ENCODE results near the gene TMEM163.

Gene TMEM163

GRCh38 chr2:134421556-134422328 lies 297.1 kb downstream of the TMEM163 start:
- H3K9me3 ChIP-seq (ENCODE audit: control insufficient read depth in 1 of 2, low read length in 2 of 2) = no peaks in the 10 kb centered on the region
- H3K9ac ChIP-seq (ENCODE audit: low read depth in 1 of 2, low read length in 2 of 2) = no peak overlapping the region
- H3K36me3 ChIP-seq (ENCODE audit: control insufficient read depth in 1 of 2, insufficient read depth in 2 of 2, low read length in 2 of 2) = peaks cover 10 to 34% of the 10 kb centered on the region in 2 donors
- no peak overlapping the region for H3K27ac ChIP-seq (ENCODE audit: low read depth, low read length)
- H3K4me3 ChIP-seq (ENCODE audit: low read depth in 1 of 2, low read length in 2 of 2) = no peak overlapping the region
- H3K27me3 ChIP-seq (ENCODE audit: control insufficient read depth in 1 of 2, insufficient read depth in 2 of 2, low read length in 2 of 2) = no peaks in the 10 kb centered on the region
- peaks cover 0 to 6% of the 10 kb centered on the region in 2 donors for H3K4me1 ChIP-seq (ENCODE audit: control insufficient read depth in 1 of 2, insufficient read depth in 2 of 2, low read length in 2 of 2)

- Histone ChIP-seq H3K27me3 (ENCODE audit: control insufficient read depth in 1 of 2, insufficient read depth in 2 of 2, low read length in 2 of 2) (no peaks in the 10 kb centered on the region), H3K4me1 (ENCODE audit: control insufficient read depth in 1 of 2, insufficient read depth in 2 of 2, low read length in 2 of 2) (peaks cover 0 to 6% of the 10 kb centered on the region in 2 donors), H3K4me3 (ENCODE audit: low read depth in 1 of 2, low read length in 2 of 2) (no peak overlapping the region), H3K9me3 (ENCODE audit: control insufficient read depth in 1 of 2, low read length in 2 of 2) (no peaks in the 10 kb centered on the region), H3K9ac (ENCODE audit: low read depth in 1 of 2, low read length in 2 of 2) (no peak overlapping the region), H3K36me3 (ENCODE audit: control insufficient read depth in 1 of 2, insufficient read depth in 2 of 2, low read length in 2 of 2) (peaks cover 10 to 27% of the 10 kb centered on the region in 2 donors), H3K27ac (ENCODE audit: low read depth, low read length) (no peak overlapping the region)
Measured at GRCh38 chr2:134420920-134421319, 297.9 kb downstream of the TMEM163 start.

- no peak overlapping the region for H3K4me3 ChIP-seq (ENCODE audit: low read depth in 1 of 2, low read length in 2 of 2)
- peaks cover 10 to 26% of the 10 kb centered on the region in 2 donors for H3K36me3 ChIP-seq (ENCODE audit: control insufficient read depth in 1 of 2, insufficient read depth in 2 of 2, low read length in 2 of 2)
- no peaks in the 10 kb centered on the region for H3K9me3 ChIP-seq (ENCODE audit: control insufficient read depth in 1 of 2, low read length in 2 of 2)
- no peaks in the 10 kb centered on the region for H3K27me3 ChIP-seq (ENCODE audit: control insufficient read depth in 1 of 2, insufficient read depth in 2 of 2, low read length in 2 of 2)
- H3K9ac ChIP-seq (ENCODE audit: low read depth in 1 of 2, low read length in 2 of 2) = no peak overlapping the region
- peaks cover 0 to 6% of the 10 kb centered on the region in 2 donors for H3K4me1 ChIP-seq (ENCODE audit: control insufficient read depth in 1 of 2, insufficient read depth in 2 of 2, low read length in 2 of 2)
- no peak overlapping the region for H3K27ac ChIP-seq (ENCODE audit: low read depth, low read length)
Measured at GRCh38 chr2:134420259-134420658, 298.5 kb downstream of the TMEM163 start.

- H3K9ac ChIP-seq (ENCODE audit: low read depth in 1 of 2, low read length in 2 of 2) = no peak overlapping the region
- H3K9me3 ChIP-seq (ENCODE audit: control insufficient read depth in 1 of 2, low read length in 2 of 2) = no peaks in the 10 kb centered on the region
- no peak overlapping the region for H3K27ac ChIP-seq (ENCODE audit: low read depth, low read length)
- no peaks in the 10 kb centered on the region for H3K27me3 ChIP-seq (ENCODE audit: control insufficient read depth in 1 of 2, insufficient read depth in 2 of 2, low read length in 2 of 2)
- peaks cover 2 to 12% of the 10 kb centered on the region in 2 donors for H3K36me3 ChIP-seq (ENCODE audit: control insufficient read depth in 1 of 2, insufficient read depth in 2 of 2, low read length in 2 of 2)
- H3K4me1 ChIP-seq (ENCODE audit: control insufficient read depth in 1 of 2, insufficient read depth in 2 of 2, low read length in 2 of 2) = peaks cover 0 to 11% of the 10 kb centered on the region in 2 donors
- H3K4me3 ChIP-seq (ENCODE audit: low read depth in 1 of 2, low read length in 2 of 2) = no peak overlapping the region
Measured at GRCh38 chr2:134417968-134418582, 300.7 kb downstream of the TMEM163 start.

GRCh38 chr2:134416637-134417036 lies 302.2 kb downstream of the TMEM163 start:
- Histone ChIP-seq H3K9me3 (ENCODE audit: control insufficient read depth in 1 of 2, low read length in 2 of 2) (no peaks in the 10 kb centered on the region), H3K4me1 (ENCODE audit: control insufficient read depth in 1 of 2, insufficient read depth in 2 of 2, low read length in 2 of 2) (peaks cover 6 to 17% of the 10 kb centered on the region in 2 donors), H3K27ac (ENCODE audit: low read depth, low read length) (no peak overlapping the region), H3K4me3 (ENCODE audit: low read depth in 1 of 2, low read length in 2 of 2) (no peak overlapping the region), H3K27me3 (ENCODE audit: control insufficient read depth in 1 of 2, insufficient read depth in 2 of 2, low read length in 2 of 2) (no peaks in the 10 kb centered on the region), H3K9ac (ENCODE audit: low read depth in 1 of 2, low read length in 2 of 2) (no peak overlapping the region), H3K36me3 (ENCODE audit: control insufficient read depth in 1 of 2, insufficient read depth in 2 of 2, low read length in 2 of 2) (peaks cover 0 to 11% of the 10 kb centered on the region in 2 donors)

GRCh38 chr2:134416018-134416417 lies 302.8 kb downstream of the TMEM163 start:
- Histone ChIP-seq H3K27ac (ENCODE audit: low read depth, low read length) (no peak overlapping the region), H3K4me1 (ENCODE audit: control insufficient read depth in 1 of 2, insufficient read depth in 2 of 2, low read length in 2 of 2) (peaks cover 12 to 23% of the 10 kb centered on the region in 2 donors), H3K36me3 (ENCODE audit: control insufficient read depth in 1 of 2, insufficient read depth in 2 of 2, low read length in 2 of 2) (peaks cover 0 to 11% of the 10 kb centered on the region in 2 donors), H3K27me3 (ENCODE audit: control insufficient read depth in 1 of 2, insufficient read depth in 2 of 2, low read length in 2 of 2) (no peaks in the 10 kb centered on the region), H3K9me3 (ENCODE audit: control insufficient read depth in 1 of 2, low read length in 2 of 2) (no peaks in the 10 kb centered on the region), H3K9ac (ENCODE audit: low read depth in 1 of 2, low read length in 2 of 2) (no peak overlapping the region), H3K4me3 (ENCODE audit: low read depth in 1 of 2, low read length in 2 of 2) (no peak overlapping the region)

- no peak overlapping the region for H3K9ac ChIP-seq (ENCODE audit: low read depth in 1 of 2, low read length in 2 of 2)
- H3K4me1 ChIP-seq (ENCODE audit: control insufficient read depth in 1 of 2, insufficient read depth in 2 of 2, low read length in 2 of 2) = peaks cover 16 to 31% of the 10 kb centered on the region in 2 donors
- no peak overlapping the region for H3K27ac ChIP-seq (ENCODE audit: low read depth, low read length)
- H3K36me3 ChIP-seq (ENCODE audit: control insufficient read depth in 1 of 2, insufficient read depth in 2 of 2, low read length in 2 of 2) = peaks cover 0 to 11% of the 10 kb centered on the region in 2 donors
- no peaks in the 10 kb centered on the region for H3K9me3 ChIP-seq (ENCODE audit: control insufficient read depth in 1 of 2, low read length in 2 of 2)
- no peak overlapping the region for H3K4me3 ChIP-seq (ENCODE audit: low read depth in 1 of 2, low read length in 2 of 2)
- no peaks in the 10 kb centered on the region for H3K27me3 ChIP-seq (ENCODE audit: control insufficient read depth in 1 of 2, insufficient read depth in 2 of 2, low read length in 2 of 2)
Measured at GRCh38 chr2:134413912-134414311, 304.9 kb downstream of the TMEM163 start.

- H3K4me3 ChIP-seq (ENCODE audit: low read depth in 1 of 2, low read length in 2 of 2) = no peak overlapping the region
- H3K4me1 ChIP-seq (ENCODE audit: control insufficient read depth in 1 of 2, insufficient read depth in 2 of 2, low read length in 2 of 2) = peaks cover 16 to 36% of the 10 kb centered on the region in 2 donors
- no peak overlapping the region for H3K9ac ChIP-seq (ENCODE audit: low read depth in 1 of 2, low read length in 2 of 2)
- no peaks in the 10 kb centered on the region for H3K9me3 ChIP-seq (ENCODE audit: control insufficient read depth in 1 of 2, low read length in 2 of 2)
- H3K27me3 ChIP-seq (ENCODE audit: control insufficient read depth in 1 of 2, insufficient read depth in 2 of 2, low read length in 2 of 2) = no peaks in the 10 kb centered on the region
- H3K36me3 ChIP-seq (ENCODE audit: control insufficient read depth in 1 of 2, insufficient read depth in 2 of 2, low read length in 2 of 2) = peaks cover 0 to 11% of the 10 kb centered on the region in 2 donors
- H3K27ac ChIP-seq (ENCODE audit: low read depth, low read length) = no peak overlapping the region
Measured at GRCh38 chr2:134413430-134413829, 305.4 kb downstream of the TMEM163 start.

- Histone ChIP-seq H3K27me3 (ENCODE audit: control insufficient read depth in 1 of 2, insufficient read depth in 2 of 2, low read length in 2 of 2) (no peaks in the 10 kb centered on the region), H3K36me3 (ENCODE audit: control insufficient read depth in 1 of 2, insufficient read depth in 2 of 2, low read length in 2 of 2) (peaks cover 0 to 13% of the 10 kb centered on the region in 2 donors), H3K4me3 (ENCODE audit: low read depth in 1 of 2, low read length in 2 of 2) (no peak overlapping the region), H3K27ac (ENCODE audit: low read depth, low read length) (no peak overlapping the region), H3K9me3 (ENCODE audit: control insufficient read depth in 1 of 2, low read length in 2 of 2) (no peaks in the 10 kb centered on the region), H3K4me1 (ENCODE audit: control insufficient read depth in 1 of 2, insufficient read depth in 2 of 2, low read length in 2 of 2) (peaks cover 16 to 38% of the 10 kb centered on the region in 2 donors), H3K9ac (ENCODE audit: low read depth in 1 of 2, low read length in 2 of 2) (no peak overlapping the region)
Measured at GRCh38 chr2:134412639-134412999, 306.2 kb downstream of the TMEM163 start.

GRCh38 chr2:134411828-134412638 lies 306.8 kb downstream of the TMEM163 start:
- no peaks in the 10 kb centered on the region for H3K27me3 ChIP-seq (ENCODE audit: control insufficient read depth in 1 of 2, insufficient read depth in 2 of 2, low read length in 2 of 2)
- peak overlapping the region in 1 of 2 donors; percentile 35 for H3K9ac ChIP-seq (ENCODE audit: low read depth in 1 of 2, low read length in 2 of 2)
- no peak overlapping the region for H3K27ac ChIP-seq (ENCODE audit: low read depth, low read length)
- H3K4me3 ChIP-seq (ENCODE audit: low read depth in 1 of 2, low read length in 2 of 2) = peak overlapping the region in 1 of 2 donors; percentile 2
- H3K36me3 ChIP-seq (ENCODE audit: control insufficient read depth in 1 of 2, insufficient read depth in 2 of 2, low read length in 2 of 2) = peaks cover 3 to 19% of the 10 kb centered on the region in 2 donors
- peaks cover 16 to 33% of the 10 kb centered on the region in 2 donors for H3K4me1 ChIP-seq (ENCODE audit: control insufficient read depth in 1 of 2, insufficient read depth in 2 of 2, low read length in 2 of 2)
- H3K9me3 ChIP-seq (ENCODE audit: control insufficient read depth in 1 of 2, low read length in 2 of 2) = no peaks in the 10 kb centered on the region
